Hepatocyte (in vitro differentiated cells): Measurements from ENCODE around the gene HYI. TPM values are rescaled to one million over a fixed set of nuclear protein-coding genes. Genes with fewer than 3 reads are reported as not detected.
"Not testable (repeated sequence)": the region's sequence is repeated elsewhere in the genome, so short reads cannot be mapped to it uniquely, and the experiment has no call there.

Source experiments
- DNase-seq: peaks from one replicate; pipeline ENCODE4 v3.0.0-alpha.2; 2016; ENCODE audit warnings: low spot score
- H2AFZ ChIP-seq: fragments of 200-600 bp; sonication (generic); 2 replicates; pipeline ENCODE4 v1.6.0; 2016; ENCODE audit warnings: antibody characterized with exemption, mild to moderate bottlenecking
- H3K27ac ChIP-seq: fragments of 200-600 bp; sonication (generic); 2 replicates; pipeline ENCODE4 v1.5.1; 2016; ENCODE audit warnings: mild to moderate bottlenecking
- H3K27me3 ChIP-seq: fragments of 200-600 bp; sonication (generic); 2 replicates; pipeline ENCODE4 v1.6.1; 2016
- H3K36me3 ChIP-seq: fragments of 200-600 bp; sonication (generic); replicated peaks from 2 replicates; pipeline ENCODE4 v1.5.1; 2016; ENCODE audit warnings: low read depth; ENCODE audit not compliant: insufficient read depth
- H3K4me1 ChIP-seq: fragments of 200-600 bp; sonication (generic); 2 replicates; pipeline ENCODE4 v1.5.1; 2016; ENCODE audit warnings: mild to moderate bottlenecking, moderate library complexity; ENCODE audit not compliant: insufficient read depth
- H3K4me2 ChIP-seq: fragments of 200-600 bp; sonication (generic); 2 replicates; pipeline ENCODE4 v1.6.0; 2016
- H3K4me3 ChIP-seq: fragments of 200-600 bp; sonication (generic); 2 replicates; pipeline ENCODE4 v1.5.1; 2016; ENCODE audit warnings: mild to moderate bottlenecking
- H3K79me2 ChIP-seq: fragments of 200-600 bp; sonication (generic); 2 replicates; pipeline ENCODE4 v1.6.0; 2017; ENCODE audit warnings: mild to moderate bottlenecking
- H3K9me2 ChIP-seq: fragments of 200-600 bp; sonication (generic); replicated peaks from 2 replicates; pipeline ENCODE4 v1.6.0; 2017; ENCODE audit warnings: mild to moderate bottlenecking; ENCODE audit not compliant: insufficient read depth
- H3K9me3 ChIP-seq: fragments of 200-600 bp; sonication (generic); 2 replicates; pipeline ENCODE4 v1.5.1; 2016; ENCODE audit warnings: low read depth, mild to moderate bottlenecking
- H4K20me1 ChIP-seq: fragments of 200-600 bp; sonication (generic); 2 replicates; pipeline ENCODE4 v1.6.0; 2016; ENCODE audit warnings: mild to moderate bottlenecking; ENCODE audit not compliant: insufficient read depth, poor library complexity, severe bottlenecking
- EZH2 ChIP-seq: fragments of 200-600 bp; sonication (generic); IDR thresholded peaks from 2 replicates; pipeline ENCODE4 v1.6.1; 2016; ENCODE audit warnings: antibody characterized with exemption, mild to moderate bottlenecking, borderline replicate concordance
- EZH2phosphoT487 ChIP-seq: fragments of 200-600 bp; sonication (generic); IDR thresholded peaks from one replicate; pipeline ENCODE4 v1.6.1; 2018; ENCODE audit warnings: antibody characterized with exemption, mild to moderate bottlenecking, low read depth, moderate library complexity; ENCODE audit not compliant: unreplicated experiment, severe bottlenecking
- WGBS: methylation state at CpG from one replicate; pipeline ENCODE4 v1.1.6; 2016; ENCODE audit warnings: low lambda C conversion rate; ENCODE audit errors: missing lambda C conversion rate; 5-methylcytosine and 5-hydroxymethylcytosine counted together
- polyA plus RNA-seq: library from polyadenylated mRNA; unstranded; fragments of >200 nt; fragmentation: Nextera tagmentation; extraction: Ambion mirVana; gene quantifications from 2 replicates; pipeline ENCODE4 v1.2.1, GENCODE V29; 2016
- total RNA-seq: library from RNA; depleted of rRNA; stranded (reverse); fragments of >200 nt; gene quantifications from 2 replicates; pipeline ENCODE4 v1.2.3, GENCODE V29; 2014
- TF ChIP-seq, protein P1 (sequence below): fragments of 200-600 bp; sonication (generic); IDR thresholded peaks from 2 replicates; pipeline ENCODE4 v1.5.1; 2016; ENCODE audit warnings: antibody characterized with exemption, mild to moderate bottlenecking; ENCODE audit not compliant: poor library complexity

Gene HYI
- total and polyA plus RNA-seq, 2 experiments from 2014 or later = 30.7 to 37.5 TPM

DNA sequence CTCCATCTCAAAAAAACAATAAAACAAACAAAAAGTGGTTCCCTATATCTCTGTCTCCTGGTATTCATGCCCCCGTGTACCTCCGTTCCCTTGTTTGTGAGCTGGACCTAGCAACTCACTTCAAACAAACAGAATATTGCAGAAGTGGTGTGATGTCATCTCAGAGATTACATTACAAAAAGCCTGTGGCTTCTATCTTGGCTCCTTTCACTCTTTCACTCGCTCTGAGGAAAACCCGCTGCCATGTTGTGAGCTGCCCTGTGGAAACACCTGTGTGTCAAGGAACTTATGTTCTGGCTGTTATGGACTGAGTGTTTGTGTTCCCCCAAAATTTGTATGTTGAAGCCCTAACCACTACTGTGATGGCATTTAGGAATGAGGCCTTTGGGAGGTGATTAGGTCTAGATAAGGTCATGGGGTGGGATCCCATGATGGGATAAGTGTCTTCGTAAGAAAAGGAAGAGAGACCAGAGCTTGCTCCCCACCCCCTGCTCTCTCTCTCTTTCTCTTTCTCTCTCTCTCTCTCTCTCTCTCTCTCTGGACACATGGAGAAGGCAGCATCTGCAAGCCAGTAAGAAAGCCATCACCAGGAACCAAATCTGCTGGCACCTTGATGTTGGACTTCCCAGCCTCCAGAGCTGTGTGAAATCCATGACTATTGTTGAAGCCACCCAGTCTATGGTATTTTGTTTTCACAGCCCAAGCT lies 7.4 kb upstream of the HYI start:
- Histone ChIP-seq H3K27ac (no peak overlapping the region), H3K9me3 (no peaks in the 10 kb centered on the region), H4K20me1 (no peaks in the 10 kb centered on the region), H3K79me2 (no peaks in the 10 kb centered on the region), H2AFZ (no peak overlapping the region), H3K4me2 (no peak overlapping the region), H3K27me3 (no peaks in the 10 kb centered on the region), H3K4me1 (peaks cover 25% of the 10 kb centered on the region), H3K4me3 (no peak overlapping the region), H3K9me2 (no peaks in the 10 kb centered on the region), H3K36me3 (no peaks in the 10 kb centered on the region)
- TF ChIP-seq EZH2phosphoT487 (no peak), EZH2 (no peak)
- TF ChIP-seq, protein P1, sequence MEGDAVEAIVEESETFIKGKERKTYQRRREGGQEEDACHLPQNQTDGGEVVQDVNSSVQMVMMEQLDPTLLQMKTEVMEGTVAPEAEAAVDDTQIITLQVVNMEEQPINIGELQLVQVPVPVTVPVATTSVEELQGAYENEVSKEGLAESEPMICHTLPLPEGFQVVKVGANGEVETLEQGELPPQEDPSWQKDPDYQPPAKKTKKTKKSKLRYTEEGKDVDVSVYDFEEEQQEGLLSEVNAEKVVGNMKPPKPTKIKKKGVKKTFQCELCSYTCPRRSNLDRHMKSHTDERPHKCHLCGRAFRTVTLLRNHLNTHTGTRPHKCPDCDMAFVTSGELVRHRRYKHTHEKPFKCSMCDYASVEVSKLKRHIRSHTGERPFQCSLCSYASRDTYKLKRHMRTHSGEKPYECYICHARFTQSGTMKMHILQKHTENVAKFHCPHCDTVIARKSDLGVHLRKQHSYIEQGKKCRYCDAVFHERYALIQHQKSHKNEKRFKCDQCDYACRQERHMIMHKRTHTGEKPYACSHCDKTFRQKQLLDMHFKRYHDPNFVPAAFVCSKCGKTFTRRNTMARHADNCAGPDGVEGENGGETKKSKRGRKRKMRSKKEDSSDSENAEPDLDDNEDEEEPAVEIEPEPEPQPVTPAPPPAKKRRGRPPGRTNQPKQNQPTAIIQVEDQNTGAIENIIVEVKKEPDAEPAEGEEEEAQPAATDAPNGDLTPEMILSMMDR = no peak
- WGBS = 92% methylated on average over 5 of the region's 5 CpGs
- DNase-seq = no peak

DNA sequence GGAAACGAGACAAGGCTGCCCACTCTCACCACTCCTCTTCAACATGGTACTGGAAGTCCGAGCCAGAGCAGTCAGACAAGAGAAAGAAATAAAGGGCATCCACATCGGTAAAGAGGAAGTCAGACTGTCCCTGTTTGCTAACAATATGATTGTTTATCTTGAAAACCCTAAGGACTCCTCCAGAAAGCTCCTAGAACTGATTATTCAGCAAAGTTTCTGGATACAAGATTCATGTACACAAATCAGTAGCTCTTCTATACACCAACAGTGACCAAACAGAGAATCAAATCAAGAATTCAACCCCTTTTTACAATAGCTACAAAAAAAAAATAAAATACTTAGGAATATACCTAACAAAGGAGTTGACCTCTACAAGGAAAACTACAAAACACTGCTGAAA lies 4.6 kb upstream of the HYI start:
- not testable (repeated sequence) for H3K4me3 ChIP-seq, H3K4me2 ChIP-seq, H3K27ac ChIP-seq, H3K36me3 ChIP-seq, H2AFZ ChIP-seq, H3K9me3 ChIP-seq, H3K27me3 ChIP-seq, DNase-seq, H3K9me2 ChIP-seq, H4K20me1 ChIP-seq, H3K79me2 ChIP-seq
- 84% methylated on average over 3 of the region's 3 CpGs for whole genome bisulfite sequencing
- H3K4me1 ChIP-seq = peaks cover 11% of the 10 kb centered on the region

DNA sequence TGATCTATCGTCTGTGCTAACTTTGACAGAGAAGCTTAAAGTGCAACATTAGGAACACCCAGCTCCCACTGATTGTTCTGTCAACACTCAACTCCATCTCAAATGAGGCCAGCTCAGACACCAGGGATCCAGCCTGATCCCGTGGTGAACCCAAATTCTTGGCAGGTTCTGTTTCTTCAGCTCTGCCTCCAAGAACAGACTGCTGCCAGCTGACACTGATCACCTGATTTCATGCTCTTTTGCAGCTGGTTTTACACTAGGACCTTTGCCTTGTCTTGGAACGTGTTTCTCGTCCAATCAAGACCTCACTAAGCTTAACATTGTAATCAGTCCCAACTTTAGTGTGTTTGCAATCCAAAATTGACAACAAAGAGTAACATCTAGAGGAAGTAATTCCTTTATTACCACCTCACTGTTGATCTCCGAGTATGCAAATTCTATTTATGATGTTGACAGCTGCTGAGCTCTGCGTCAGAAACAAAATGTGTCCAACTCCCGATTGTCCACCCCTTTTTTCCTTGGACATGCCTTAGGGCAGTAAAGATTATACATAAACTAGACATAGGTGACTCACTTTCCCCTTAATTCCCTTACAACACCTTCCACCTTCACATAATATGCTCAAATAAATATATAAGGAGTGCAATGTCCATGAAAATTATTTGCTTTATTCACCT lies 1.6 kb upstream of the HYI start:
- Histone ChIP-seq H3K27me3 (no peaks in the 10 kb centered on the region), H3K79me2 (no peaks in the 10 kb centered on the region), H3K4me3 (no peak overlapping the region), H3K9me2 (no peaks in the 10 kb centered on the region), H3K27ac (peak overlapping the region; percentile 89), H2AFZ (no peak overlapping the region), H3K4me1 (peaks cover 11% of the 10 kb centered on the region), H3K36me3 (no peaks in the 10 kb centered on the region), H4K20me1 (no peaks in the 10 kb centered on the region), H3K9me3 (no peaks in the 10 kb centered on the region), H3K4me2 (peak overlapping the region; percentile 75)
- 76% methylated on average over 7 of the region's 7 CpGs for WGBS
- TF ChIP-seq EZH2 (no peak), EZH2phosphoT487 (no peak)
- TF ChIP-seq, protein P1 = no peak
- DNase-seq = no peak

DNA sequence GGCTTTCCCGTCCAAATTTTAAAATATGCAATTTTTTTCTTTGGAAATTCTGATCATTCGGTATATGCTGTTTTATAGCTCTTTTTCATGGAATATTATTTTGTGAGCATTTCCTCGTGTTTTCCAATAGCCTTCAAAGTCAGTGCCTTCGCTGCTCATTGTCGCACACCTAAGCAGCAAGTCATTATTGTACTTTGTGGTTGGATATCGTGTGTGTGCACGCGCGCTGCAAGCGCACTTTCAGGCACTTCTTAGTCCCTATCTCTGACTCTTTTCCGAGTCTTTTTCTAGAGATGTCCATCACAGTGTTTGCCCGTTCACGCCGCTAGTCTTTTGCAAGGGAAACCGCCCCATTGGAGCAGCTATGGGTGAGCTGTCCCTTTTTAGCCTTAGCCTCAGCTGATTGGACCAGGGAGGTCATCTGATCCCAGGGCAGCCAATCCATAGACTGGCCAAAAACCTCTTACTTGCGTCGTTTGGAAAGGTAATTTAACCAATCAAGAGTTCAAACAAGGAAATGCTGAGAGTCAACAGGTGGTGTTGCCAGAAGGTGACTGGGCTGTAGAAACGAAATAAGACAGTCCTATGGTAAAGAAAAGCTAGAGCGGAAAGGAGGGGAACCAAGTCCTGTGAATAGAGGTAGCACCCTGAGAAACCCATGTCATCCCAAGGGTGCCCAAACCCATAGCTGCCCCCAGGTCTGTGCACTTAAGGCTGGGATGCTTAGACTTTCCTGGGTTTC lies 710 bp upstream of the HYI start:
- Histone ChIP-seq H3K9me2 (no peaks in the 10 kb centered on the region), H3K79me2 (no peaks in the 10 kb centered on the region), H3K4me3 (peak overlapping the region; percentile 20), H3K9me3 (no peaks in the 10 kb centered on the region), H3K27me3 (no peaks in the 10 kb centered on the region), H3K4me1 (peaks cover 11% of the 10 kb centered on the region), H2AFZ (peak overlapping the region; percentile 61), H3K36me3 (no peaks in the 10 kb centered on the region), H4K20me1 (no peaks in the 10 kb centered on the region), H3K27ac (peak overlapping the region; percentile 89), H3K4me2 (peak overlapping the region; percentile 75)
- no peak for TF ChIP-seq EZH2
- TF ChIP-seq, protein P1 = no peak
- TF ChIP-seq EZH2phosphoT487 = no peak
- DNase-seq = peak; percentile 76
- 38% methylated on average over 19 of the region's 19 CpGs for WGBS
